HG03460 (cell line): ENCODE results near the gene TMEM132D.

Source experiments
- ATAC-seq: cut with Tn5 transposase; IDR thresholded peaks from one replicate; pipeline ENCODE4 v1.9.1; 2021; ENCODE audit not compliant: unreplicated experiment

The TMEM132D gene

GRCh38 chr12:129483111-129483893, 420.5 kb downstream of the TMEM132D start:
- no peak for ATAC-seq

- no peak for ATAC-seq
Observed at GRCh38 chr12:129481921-129482320, 421.9 kb downstream of the TMEM132D start.

DNA sequence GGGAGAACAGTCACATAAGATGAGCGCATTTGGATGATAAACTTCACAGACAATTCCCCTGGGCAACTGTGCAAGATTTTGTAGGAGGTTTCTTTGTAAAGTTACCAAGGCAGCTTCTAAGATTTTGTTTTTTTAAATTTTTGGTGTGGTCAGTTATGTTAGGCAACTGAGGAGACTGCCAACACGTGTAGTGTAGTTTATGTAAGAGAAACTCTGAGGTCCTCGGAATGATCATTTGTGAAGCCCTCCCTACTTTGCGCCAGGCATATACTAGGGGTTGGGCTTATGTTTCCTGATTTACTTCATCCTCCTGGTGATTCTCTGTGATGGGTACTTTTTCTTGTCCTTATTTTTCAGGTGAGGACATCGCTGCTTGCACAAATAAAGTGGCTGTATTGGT, 433.6 kb downstream of the TMEM132D start:
- no peak for ATAC-seq

- ATAC-seq: no peak
Observed at GRCh38 chr12:129467726-129468125, 436.1 kb downstream of the TMEM132D start.

- ATAC-seq: no peak
Observed at GRCh38 chr12:129467289-129467688, 436.5 kb downstream of the TMEM132D start.

DNA sequence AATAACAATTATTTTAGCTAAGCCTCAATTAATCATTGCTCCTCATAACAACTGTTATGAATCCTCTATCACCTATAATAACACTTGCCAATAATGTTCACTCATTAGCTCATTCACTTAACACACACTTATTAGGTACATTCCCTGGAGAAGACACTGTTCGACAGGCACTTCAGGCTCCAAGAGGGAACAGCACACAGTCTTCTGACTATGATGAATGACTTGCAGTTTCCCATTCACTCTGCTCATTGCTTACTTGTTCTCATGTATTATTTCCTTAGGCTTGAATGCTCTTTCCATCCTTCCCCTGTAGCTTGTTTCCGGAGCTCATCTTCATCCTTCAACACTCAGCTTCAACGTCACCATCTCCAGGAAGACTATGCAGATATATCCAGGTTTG, 437.3 kb downstream of the TMEM132D start:
- ATAC-seq: no peak

GRCh38 chr12:129459886-129460285, 443.9 kb downstream of the TMEM132D start:
- ATAC-seq: no peak

- no peak for ATAC-seq
Observed at GRCh38 chr12:129446696-129447095, 457.1 kb downstream of the TMEM132D start.

- no peak for ATAC-seq
Observed at GRCh38 chr12:129440278-129440677, 463.5 kb downstream of the TMEM132D start.

GRCh38 chr12:129434790-129435189, 469.0 kb downstream of the TMEM132D start:
- no peak for ATAC-seq

DNA sequence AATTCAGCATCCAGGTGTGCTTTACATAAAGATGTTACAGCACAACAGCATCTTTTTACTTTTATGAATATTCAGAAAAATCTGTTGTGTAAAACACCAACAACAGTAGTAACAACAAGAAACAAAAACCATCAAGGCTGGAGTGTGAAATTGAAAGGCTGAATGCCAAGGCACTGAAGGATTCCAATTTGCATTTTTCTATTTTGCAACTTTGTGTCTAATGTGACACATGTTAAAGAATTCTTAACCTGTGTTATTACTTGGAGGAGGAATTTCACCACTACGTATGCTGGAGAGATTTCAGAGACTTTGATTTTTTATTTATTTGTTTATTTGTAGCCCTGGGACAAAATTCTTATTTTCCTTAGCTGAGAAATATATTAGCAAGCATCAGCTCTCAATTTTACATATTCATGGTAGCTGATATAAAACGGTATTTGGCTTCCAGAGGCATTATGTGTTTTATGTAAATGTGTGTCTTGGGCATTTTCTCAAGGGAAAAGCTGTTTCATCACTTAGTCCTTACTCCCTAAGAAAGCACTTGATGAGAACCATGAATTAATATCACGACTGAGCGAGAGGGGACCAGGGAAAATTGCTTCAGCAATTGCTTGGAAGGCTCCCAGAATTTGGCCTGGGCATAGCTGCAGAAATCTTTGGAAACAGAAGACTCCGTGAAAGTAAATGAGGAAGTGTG, 475.4 kb downstream of the TMEM132D start:
- no peak for ATAC-seq

DNA sequence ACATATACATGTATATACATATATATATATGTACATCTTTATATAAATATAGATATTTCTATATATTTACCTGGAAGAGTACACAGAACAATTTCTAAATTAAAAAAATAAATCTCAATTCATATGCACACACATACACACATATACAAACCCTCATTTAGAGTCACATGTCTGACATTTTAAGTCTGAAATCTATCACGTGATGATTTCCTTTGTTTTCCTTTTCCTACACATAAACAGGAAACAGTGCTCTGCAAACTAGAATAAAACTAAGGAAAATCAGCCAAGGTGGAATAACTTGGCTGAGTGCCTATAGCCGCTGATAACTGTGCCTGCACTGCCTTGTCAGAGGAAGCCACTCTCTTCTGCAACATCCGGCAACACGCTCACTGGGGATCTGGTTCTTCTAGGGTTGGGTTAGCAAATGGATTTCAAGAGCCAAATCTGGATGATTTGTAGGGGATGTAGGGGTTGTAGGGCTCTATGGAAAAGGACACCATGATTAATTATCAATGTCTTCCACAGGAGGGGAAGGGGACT, 480.7 kb downstream of the TMEM132D start:
- ATAC-seq: no peak

DNA sequence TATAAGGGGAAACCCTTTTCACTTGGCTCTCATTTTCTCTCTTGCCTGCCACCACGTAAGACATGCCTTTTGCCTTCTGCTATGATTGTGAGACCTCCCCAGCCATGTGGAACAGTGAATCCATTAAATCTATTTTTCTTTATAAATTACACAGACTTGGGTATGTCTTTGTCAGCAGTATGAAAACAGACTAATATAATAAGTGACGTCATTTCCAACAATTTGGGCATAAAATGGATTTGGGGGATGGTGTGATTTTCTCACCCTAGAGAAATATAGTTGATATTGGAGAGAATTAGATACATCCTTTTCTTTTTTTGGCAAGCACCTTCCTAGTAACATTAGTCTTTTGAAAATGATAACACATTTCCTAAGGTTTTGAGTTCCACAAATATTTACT, 490.5 kb downstream of the TMEM132D start:
- no peak for ATAC-seq

- no peak for ATAC-seq
Observed at GRCh38 chr12:129409281-129409680, 494.5 kb downstream of the TMEM132D start.

- no peak for ATAC-seq
Observed at GRCh38 chr12:129404556-129404955, 499.3 kb downstream of the TMEM132D start.

DNA sequence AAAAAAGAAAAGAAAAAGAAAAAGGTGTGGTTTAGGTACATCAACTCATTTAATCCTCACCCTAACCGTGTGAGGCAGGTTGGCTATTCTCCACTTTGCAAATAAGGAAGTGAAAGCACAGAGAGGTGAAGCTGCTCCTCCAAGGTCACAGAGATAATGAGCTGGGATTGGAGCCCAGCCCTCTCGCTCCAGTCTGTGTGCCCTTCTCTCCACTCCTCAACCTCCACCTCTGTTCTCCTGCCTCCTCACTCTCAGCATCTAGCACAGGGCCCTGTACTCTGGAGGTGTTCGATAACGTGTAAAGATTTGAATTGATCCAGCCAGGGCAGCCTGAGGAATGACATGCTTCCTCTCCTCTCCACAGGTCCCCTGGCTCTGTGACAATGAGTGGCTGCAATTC, 502.3 kb downstream of the TMEM132D start:
- ATAC-seq: no peak

GRCh38 chr12:129394177-129394825, 509.5 kb downstream of the TMEM132D start:
- no peak for ATAC-seq

- no peak for ATAC-seq
Observed at GRCh38 chr12:129393357-129393937, 510.4 kb downstream of the TMEM132D start.

- ATAC-seq: no peak
Observed at GRCh38 chr12:129385637-129385990, 518.2 kb downstream of the TMEM132D start.

DNA sequence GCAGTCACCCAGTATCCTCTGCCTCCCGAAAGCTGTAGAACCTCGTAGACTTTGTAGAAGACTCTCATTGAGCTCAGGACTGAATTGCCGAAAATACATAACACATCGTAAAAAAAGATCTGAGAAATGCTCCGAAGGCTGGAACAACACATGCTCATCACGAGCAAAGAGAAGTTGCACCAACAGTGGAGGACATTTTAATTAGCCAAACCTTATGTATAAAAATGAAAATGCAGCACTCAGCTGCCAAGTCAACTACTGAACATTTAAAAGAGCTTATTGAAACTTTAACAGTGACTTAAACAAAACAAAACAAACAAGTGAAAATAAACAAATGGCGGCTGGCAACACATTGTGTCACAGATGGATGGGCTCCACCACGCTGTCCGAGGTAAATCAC, 519.9 kb downstream of the TMEM132D start:
- no peak for ATAC-seq

DNA sequence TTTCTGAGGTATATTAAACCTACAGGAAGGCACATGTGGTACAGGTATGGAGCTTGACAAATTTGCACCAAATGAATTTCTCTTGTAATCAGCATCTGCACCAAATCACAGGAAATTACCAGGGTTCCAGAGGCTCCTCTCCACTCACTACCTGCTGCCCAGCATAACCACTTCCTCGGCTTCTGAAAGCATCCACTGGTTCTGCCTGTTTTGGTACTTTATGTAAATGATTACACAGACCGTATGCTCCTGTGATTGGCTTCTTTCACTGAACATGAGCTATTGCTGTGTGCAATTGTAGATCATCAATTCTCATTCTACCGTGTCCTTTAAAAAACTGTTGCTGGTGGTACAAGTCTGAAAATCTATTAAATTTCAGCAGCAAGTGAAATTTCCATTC, 522.1 kb downstream of the TMEM132D start:
- no peak for ATAC-seq
